ENCODE measurements around the gene DISC1. TPM values are rescaled to one million over a fixed set of nuclear protein-coding genes. Genes with fewer than 3 reads are reported as not detected.

DISC1 gene
- polyA plus RNA-seq, 3 donors = 5.5 to 14.7 (median 5.8) TPM

DNA sequence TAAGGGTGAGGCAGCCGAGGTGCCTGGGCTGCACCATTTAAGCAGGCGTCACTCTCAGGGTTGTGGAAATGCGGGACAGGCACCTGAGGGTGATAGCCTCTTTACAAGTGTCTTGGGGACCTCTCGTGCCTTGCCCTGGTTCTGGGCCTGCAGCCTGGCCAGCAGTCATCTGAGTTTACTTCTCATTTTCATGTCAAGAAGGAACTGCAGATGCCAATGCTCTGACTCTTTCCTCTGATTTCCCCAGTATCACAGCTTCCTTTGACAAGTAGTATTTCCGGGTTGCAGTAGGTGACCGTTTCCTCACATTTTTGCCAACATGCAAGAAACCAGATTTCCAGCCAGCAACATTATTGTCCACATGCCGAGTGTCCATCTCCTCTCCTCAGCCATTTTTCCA, 286.9 kb downstream of the DISC1 start:
- no peaks in the 10 kb centered on the region for H3K27me3 ChIP-seq (ENCODE audit: control insufficient read depth in 2 of 2, insufficient read depth in 2 of 2, low read length in 2 of 2)
- Mint-ChIP-seq H3K27me3 (ENCODE audit: low read depth in 3 of 3) (peaks cover 0 to 2% (median 0%) of the 10 kb centered on the region in 3 donors), H3K4me1 (peaks cover 28% of the 10 kb centered on the region), H3K9me3 (peaks cover 0 to 1% (median 0%) of the 10 kb centered on the region in 7 donors), H3K27ac (peak overlapping the region in 5 of 7 donors; percentile 27 to 83 (median 59)), H3K36me3 (peaks cover 3 to 5% of the 10 kb centered on the region in 2 donors), H3K4me3 (peak overlapping the region in 1 of 2 donors; percentile 51)
- peak overlapping the region; percentile 19 to 50 for H3K27ac ChIP-seq (ENCODE audit: low read depth in 1 of 2, low read length in 2 of 2)
- no peaks in the 10 kb centered on the region for H3K36me3 ChIP-seq (replicated peaks in 1 of 2; ENCODE audit: control insufficient read depth in 1 of 2, insufficient read depth in 2 of 2, low read length in 2 of 2)
- no peaks in the 10 kb centered on the region for H3K9me3 ChIP-seq (replicated peaks in 1 of 2; ENCODE audit: control insufficient read depth in 1 of 2, insufficient read depth in 1 of 2, low read length in 2 of 2)
- no peak overlapping the region for H3K4me2 ChIP-seq (replicated peaks; ENCODE audit: extremely low read depth, low read length, poor library complexity, severe bottlenecking)
- DNase-seq = peak in 1 of 3 donors; percentile 21
- no peak overlapping the region for H3K4me3 ChIP-seq (replicated peaks in 1 of 3; ENCODE audit: low read depth in 2 of 3, low read length in 3 of 3)
- H4K20me1 ChIP-seq (ENCODE audit: insufficient read depth, low read length) = peaks cover 49% of the 10 kb centered on the region
- H3K9ac ChIP-seq (ENCODE audit: insufficient read depth, low read length, poor library complexity, severe bottlenecking) = no peak overlapping the region
- WGBS (ENCODE audit: insufficient coverage) = 90% methylated on average over 5 of the region's 7 CpGs
- no peak overlapping the region for H2AFZ ChIP-seq (ENCODE audit: insufficient read depth, low read depth, low read length, poor library complexity, severe bottlenecking)
- intact Hi-C loops (cut with micrococcal nuclease) = no loop called here
- peaks cover 10 to 19% of the 10 kb centered on the region in 2 donors for H3K4me1 ChIP-seq (ENCODE audit: control insufficient read depth in 1 of 2, insufficient read depth in 2 of 2, low read length in 2 of 2)
- no peaks in the 10 kb centered on the region for H3K79me2 ChIP-seq (ENCODE audit: insufficient read depth, low read length)
- TF ChIP-seq CTCF (IDR thresholded peaks at IDR 0.05) = no peak

DNA sequence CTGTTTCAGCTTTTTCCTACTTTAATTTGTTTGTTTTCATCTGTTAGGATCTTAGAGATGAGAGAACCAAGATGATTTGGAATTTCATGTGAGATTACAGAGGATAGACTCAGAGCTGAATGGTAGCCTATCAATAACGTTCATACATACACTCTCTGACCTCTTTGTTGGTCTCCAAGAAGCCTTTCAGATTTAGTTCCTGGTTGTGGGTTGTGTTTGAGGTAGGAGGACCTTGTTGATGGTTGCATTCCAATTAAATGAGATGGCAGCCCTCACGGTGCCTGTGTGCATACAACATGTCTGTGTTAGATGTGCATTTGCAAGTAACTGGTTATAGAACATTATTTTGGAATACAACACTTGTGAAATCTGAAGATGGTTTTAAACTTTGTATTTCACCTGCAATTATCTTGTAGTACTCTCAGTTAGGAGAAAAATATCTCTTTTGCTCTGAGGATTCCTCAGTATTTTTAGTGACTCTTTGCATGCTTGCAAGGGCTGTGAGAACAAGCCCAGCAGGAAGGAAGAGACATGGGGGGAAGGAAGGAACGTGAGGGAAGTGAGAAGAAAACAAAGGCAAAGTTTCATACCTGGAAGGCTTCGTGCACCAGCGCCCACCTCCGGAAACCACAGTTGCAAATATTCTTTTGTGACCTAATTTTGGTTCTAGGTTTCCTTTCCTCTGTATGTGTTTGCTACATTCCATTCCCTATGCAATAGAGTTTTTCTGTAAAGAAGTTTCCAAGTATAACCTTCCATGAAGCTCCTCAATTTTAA, 291.8 kb downstream of the DISC1 start:
- peaks cover 74% of the 10 kb centered on the region for H4K20me1 ChIP-seq (ENCODE audit: insufficient read depth, low read length)
- H3K4me3 ChIP-seq (replicated peaks in 1 of 3; ENCODE audit: low read depth in 2 of 3, low read length in 3 of 3) = no peak overlapping the region
- peaks cover 3% of the 10 kb centered on the region for H3K79me2 ChIP-seq (ENCODE audit: insufficient read depth, low read length)
- H3K4me3 Mint-ChIP-seq = no peak overlapping the region
- no peaks in the 10 kb centered on the region for H3K27me3 ChIP-seq (ENCODE audit: control insufficient read depth in 2 of 2, insufficient read depth in 2 of 2, low read length in 2 of 2)
- H3K27ac Mint-ChIP-seq = peak overlapping the region in 2 of 7 donors; percentile 6 to 85
- no peak overlapping the region for H3K27ac ChIP-seq (ENCODE audit: low read depth in 1 of 2, low read length in 2 of 2)
- peaks cover 0 to 13% of the 10 kb centered on the region in 2 donors for H3K36me3 ChIP-seq (replicated peaks in 1 of 2; ENCODE audit: control insufficient read depth in 1 of 2, insufficient read depth in 2 of 2, low read length in 2 of 2)
- intact Hi-C loops (cut with micrococcal nuclease) = no loop called here
- no peak overlapping the region for H3K9ac ChIP-seq (ENCODE audit: insufficient read depth, low read length, poor library complexity, severe bottlenecking)
- TF ChIP-seq CTCF (IDR thresholded peaks at IDR 0.05) = no peak
- peaks cover 6 to 9% of the 10 kb centered on the region in 2 donors for H3K36me3 Mint-ChIP-seq
- no peak for DNase-seq
- peaks cover 26% of the 10 kb centered on the region for H3K4me1 Mint-ChIP-seq
- peaks cover 6 to 15% of the 10 kb centered on the region in 2 donors for H3K4me1 ChIP-seq (ENCODE audit: control insufficient read depth in 1 of 2, insufficient read depth in 2 of 2, low read length in 2 of 2)
- no peak overlapping the region for H3K4me2 ChIP-seq (replicated peaks; ENCODE audit: extremely low read depth, low read length, poor library complexity, severe bottlenecking)
- WGBS (ENCODE audit: insufficient coverage) = 41% methylated on average over 2 of the region's 6 CpGs
- H3K9me3 ChIP-seq (replicated peaks in 1 of 2; ENCODE audit: control insufficient read depth in 1 of 2, insufficient read depth in 1 of 2, low read length in 2 of 2) = no peaks in the 10 kb centered on the region
- H2AFZ ChIP-seq (ENCODE audit: insufficient read depth, low read depth, low read length, poor library complexity, severe bottlenecking) = no peak overlapping the region
- peaks cover 0 to 1% (median 0%) of the 10 kb centered on the region in 7 donors for H3K9me3 Mint-ChIP-seq
- H3K27me3 Mint-ChIP-seq (ENCODE audit: low read depth in 3 of 3) = no peaks in the 10 kb centered on the region

Measured in CD14-positive monocyte (primary cell).